ENCODE measurements around the gene SNAP25.

- TF ChIP-seq POLR2A (IDR thresholded peaks at IDR 0.05; ENCODE audit: low read length) = no peak
- TF ChIP-seq GATA1 (IDR thresholded peaks at IDR 0.05; ENCODE audit: low read depth, low read length) = no peak
These were observed 1.5 kb downstream of the SNAP25 start for GRCh38 chr20:10219993-10220750.

Measured in erythroblast (primary cell).